ENCODE data around the gene NPW. TPM values are rescaled to one million over a fixed set of nuclear protein-coding genes. Genes with fewer than 3 reads are reported as not detected.

NPW gene
- total and polyA plus RNA-seq, 3 donors from 2014 or later: 3.9 to 8.2 (median 7.3) TPM

DNA sequence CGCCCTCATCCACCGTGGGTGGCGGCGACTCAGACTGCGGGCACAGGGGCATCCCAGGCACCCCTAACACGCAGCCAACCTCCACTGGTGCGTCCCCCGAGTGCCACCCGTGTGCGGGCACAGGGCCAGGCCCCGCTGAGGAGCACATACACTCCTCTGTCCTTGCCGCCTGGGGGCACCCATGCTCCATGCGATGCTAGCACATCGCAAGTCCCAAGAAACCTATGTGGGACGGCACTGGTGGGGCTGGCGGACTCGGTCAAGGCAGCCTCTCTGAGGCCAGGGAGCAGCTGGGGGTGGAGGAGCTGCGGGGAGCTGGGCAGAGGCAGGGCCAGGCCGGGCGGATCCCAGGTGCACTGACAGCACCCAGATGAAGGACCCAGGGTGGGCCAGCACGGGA, 13.9 kb upstream of the NPW start:
- no peak for DNase-seq
- no peaks in the 10 kb centered on the region for H3K9me3 ChIP-seq
- no peaks in the 10 kb centered on the region for H3K27me3 ChIP-seq
- H3K27ac ChIP-seq: no peak overlapping the region
- intact Hi-C loops (cut with DNase I; ENCODE audit: low total_unique reads): no loop called here
- 73 to 78% methylated on average over 3 to 21 of the region's 21 CpGs for WGBS, 2 donors
- no peak for TF ChIP-seq POLR2A (IDR thresholded peaks at IDR 0.05)
- TF ChIP-seq, protein P1, sequence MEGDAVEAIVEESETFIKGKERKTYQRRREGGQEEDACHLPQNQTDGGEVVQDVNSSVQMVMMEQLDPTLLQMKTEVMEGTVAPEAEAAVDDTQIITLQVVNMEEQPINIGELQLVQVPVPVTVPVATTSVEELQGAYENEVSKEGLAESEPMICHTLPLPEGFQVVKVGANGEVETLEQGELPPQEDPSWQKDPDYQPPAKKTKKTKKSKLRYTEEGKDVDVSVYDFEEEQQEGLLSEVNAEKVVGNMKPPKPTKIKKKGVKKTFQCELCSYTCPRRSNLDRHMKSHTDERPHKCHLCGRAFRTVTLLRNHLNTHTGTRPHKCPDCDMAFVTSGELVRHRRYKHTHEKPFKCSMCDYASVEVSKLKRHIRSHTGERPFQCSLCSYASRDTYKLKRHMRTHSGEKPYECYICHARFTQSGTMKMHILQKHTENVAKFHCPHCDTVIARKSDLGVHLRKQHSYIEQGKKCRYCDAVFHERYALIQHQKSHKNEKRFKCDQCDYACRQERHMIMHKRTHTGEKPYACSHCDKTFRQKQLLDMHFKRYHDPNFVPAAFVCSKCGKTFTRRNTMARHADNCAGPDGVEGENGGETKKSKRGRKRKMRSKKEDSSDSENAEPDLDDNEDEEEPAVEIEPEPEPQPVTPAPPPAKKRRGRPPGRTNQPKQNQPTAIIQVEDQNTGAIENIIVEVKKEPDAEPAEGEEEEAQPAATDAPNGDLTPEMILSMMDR (IDR thresholded peaks at IDR 0.05): no peak
- no peaks in the 10 kb centered on the region for H3K36me3 ChIP-seq (ENCODE audit: low read depth, missing control alignments)
- H3K4me3 ChIP-seq: no peak overlapping the region
- peaks cover 46% of the 10 kb centered on the region for H3K4me1 ChIP-seq

DNA sequence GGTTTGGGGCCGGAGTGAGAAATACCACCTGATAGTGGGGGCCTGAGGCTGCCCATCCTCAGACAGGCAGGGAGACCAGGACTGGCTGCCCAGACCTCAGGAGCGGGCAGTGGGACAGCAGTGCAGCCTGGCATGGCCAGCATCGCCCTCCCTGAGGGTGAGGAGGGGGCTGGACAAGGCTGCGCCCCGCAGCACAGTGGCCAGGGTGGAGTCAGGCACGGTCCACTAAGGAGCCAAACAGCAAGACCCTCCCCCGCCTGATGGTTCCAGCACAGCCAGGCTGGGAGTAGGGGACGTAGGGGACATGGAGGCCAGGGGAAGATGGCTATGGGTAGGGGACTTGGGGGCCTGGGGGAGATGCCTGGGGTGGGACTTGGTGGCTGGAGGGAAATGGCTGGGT, 13.3 kb upstream of the NPW start:
- Histone ChIP-seq H3K36me3 (ENCODE audit: low read depth, missing control alignments) (no peaks in the 10 kb centered on the region), H3K27me3 (no peaks in the 10 kb centered on the region), H3K9me3 (no peaks in the 10 kb centered on the region), H3K4me3 (no peak overlapping the region), H3K4me1 (peaks cover 47% of the 10 kb centered on the region), H3K27ac (no peak overlapping the region)
- intact Hi-C loops (cut with DNase I; ENCODE audit: low total_unique reads): no loop called here
- no peak for DNase-seq
- WGBS, 2 donors: 85 to 86% methylated on average over 4 to 8 of the region's 8 CpGs
- TF ChIP-seq POLR2A (IDR thresholded peaks at IDR 0.05): no peak
- TF ChIP-seq, protein P1 (IDR thresholded peaks at IDR 0.05): no peak

DNA sequence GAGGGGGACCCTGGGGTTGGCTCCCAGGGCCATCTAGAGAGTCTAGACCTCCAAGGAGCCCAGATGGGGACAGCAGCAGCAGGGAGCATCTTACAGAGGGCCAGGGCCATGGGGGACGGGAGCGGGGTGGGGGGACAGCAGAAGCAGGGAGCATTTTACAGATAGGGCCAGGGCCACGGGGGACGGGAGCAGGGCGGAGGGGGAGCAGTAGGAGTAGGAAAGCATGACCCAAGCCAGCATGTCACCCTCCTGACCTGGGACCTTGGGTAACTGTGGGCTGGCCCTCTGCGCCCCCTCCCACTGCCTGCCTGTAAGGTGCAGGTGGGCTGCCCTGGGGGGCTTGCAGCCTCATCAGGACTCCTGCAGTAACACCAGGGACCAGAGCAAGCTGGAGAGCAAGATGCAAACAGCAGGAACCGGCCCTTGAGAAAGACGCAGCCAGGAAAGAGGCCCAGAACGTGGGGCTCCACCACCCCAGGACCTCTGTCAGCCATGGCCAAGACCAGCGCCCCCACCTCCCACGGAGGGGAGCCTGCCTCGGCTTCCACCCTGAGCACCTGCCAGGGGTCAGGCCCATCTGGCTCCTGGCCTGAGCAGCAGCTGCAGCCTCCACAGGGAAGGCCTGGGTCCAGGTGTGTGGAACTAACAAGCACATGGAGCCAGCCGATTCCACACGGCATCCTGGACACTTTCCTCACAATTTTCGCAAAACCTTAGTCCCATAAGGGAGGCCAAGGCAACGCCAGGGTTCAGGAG, 12.3 kb upstream of the NPW start:
- H3K4me1 ChIP-seq: peaks cover 47% of the 10 kb centered on the region
- WGBS, 2 donors: 71 to 82% methylated on average over 10 to 16 of the region's 16 CpGs
- TF ChIP-seq, protein P1 (IDR thresholded peaks at IDR 0.05): no peak
- TF ChIP-seq POLR2A (IDR thresholded peaks at IDR 0.05): no peak
- no peaks in the 10 kb centered on the region for H3K36me3 ChIP-seq (ENCODE audit: low read depth, missing control alignments)
- intact Hi-C loops (cut with DNase I; ENCODE audit: low total_unique reads): no loop called here
- DNase-seq: no peak
- no peak overlapping the region for H3K27ac ChIP-seq
- no peaks in the 10 kb centered on the region for H3K27me3 ChIP-seq
- H3K9me3 ChIP-seq: no peaks in the 10 kb centered on the region
- H3K4me3 ChIP-seq: no peak overlapping the region

DNA sequence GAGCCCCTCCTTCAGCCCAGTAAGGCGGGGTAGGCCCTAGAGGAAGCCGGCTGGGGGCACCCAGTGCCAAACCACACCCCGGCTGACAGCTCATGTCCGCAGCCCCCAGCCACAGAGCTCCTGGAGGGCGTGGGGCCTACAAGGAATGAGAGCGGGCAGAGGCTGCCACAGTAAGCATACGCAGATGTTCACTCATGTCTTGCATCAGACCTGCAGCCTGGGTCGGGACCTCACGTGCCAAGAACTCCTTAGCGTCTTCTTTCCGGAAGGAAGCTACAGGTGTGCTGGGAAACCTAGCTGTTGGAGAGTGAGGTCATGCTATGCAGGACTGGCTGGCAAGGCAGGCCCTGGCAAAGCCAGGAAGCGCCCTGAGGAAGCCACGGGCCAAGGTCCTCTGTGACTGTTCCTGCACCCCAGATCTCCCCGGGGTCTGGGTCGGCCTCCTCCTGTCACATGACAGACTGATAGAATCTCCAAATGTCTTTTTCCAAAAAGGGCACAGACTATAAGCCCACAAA, 11.5 kb upstream of the NPW start:
- no peak for TF ChIP-seq POLR2A (IDR thresholded peaks at IDR 0.05)
- TF ChIP-seq, protein P1 (IDR thresholded peaks at IDR 0.05): no peak
- Histone ChIP-seq H3K9me3 (no peaks in the 10 kb centered on the region), H3K4me1 (peaks cover 47% of the 10 kb centered on the region), H3K4me3 (no peak overlapping the region), H3K36me3 (ENCODE audit: low read depth, missing control alignments) (no peaks in the 10 kb centered on the region), H3K27ac (no peak overlapping the region), H3K27me3 (no peaks in the 10 kb centered on the region)
- WGBS, 2 donors: 34 to 48% methylated on average over 12 to 15 of the region's 15 CpGs
- no peak for DNase-seq
- intact Hi-C loops (cut with DNase I; ENCODE audit: low total_unique reads): no loop called here
